Glutamatergic neuron (in vitro differentiated cells): ENCODE measurements around the gene ABCD1. TPM values are rescaled to one million over a fixed set of nuclear protein-coding genes. Genes with fewer than 3 reads are reported as not detected.
"Not testable (repeated sequence)": the region's sequence is repeated elsewhere in the genome, so short reads cannot be mapped to it uniquely, and the experiment has no call there.

ENCODE experiments used
- DNase-seq: peaks from one replicate; pipeline ENCODE4 v3.0.0; 2022
- H3K27ac Mint-ChIP-seq: one replicate; pipeline ENCODE4 v1.8.0; 2020; ENCODE audit warnings: mild to moderate bottlenecking, mixed read lengths, inconsistent platforms; ENCODE audit not compliant: unreplicated experiment
- H3K27me3 Mint-ChIP-seq: one replicate; pipeline ENCODE4 v1.8.0; 2020; ENCODE audit warnings: mild to moderate bottlenecking, moderate library complexity, mixed read lengths, inconsistent platforms; ENCODE audit not compliant: unreplicated experiment
- H3K36me3 Mint-ChIP-seq: one replicate; pipeline ENCODE4 v1.8.0; 2020; ENCODE audit warnings: mild to moderate bottlenecking, mixed read lengths, inconsistent platforms; ENCODE audit not compliant: unreplicated experiment
- H3K4me1 Mint-ChIP-seq: one replicate; pipeline ENCODE4 v1.8.0; 2020; ENCODE audit warnings: mild to moderate bottlenecking, low read depth, mixed read lengths, inconsistent platforms; ENCODE audit not compliant: unreplicated experiment
- H3K4me3 Mint-ChIP-seq: one replicate; pipeline ENCODE4 v1.8.0; 2020; ENCODE audit warnings: mild to moderate bottlenecking, mixed read lengths, inconsistent platforms; ENCODE audit not compliant: unreplicated experiment
- H3K9me3 Mint-ChIP-seq: one replicate; pipeline ENCODE4 v1.8.0; 2020; ENCODE audit warnings: mild to moderate bottlenecking, moderate library complexity, mixed read lengths, inconsistent platforms; ENCODE audit not compliant: unreplicated experiment
- total RNA-seq: library from RNA; stranded (reverse); fragmentation: NEBNext Ultra II Directional; extraction: Animal tissue kit (Norgen Biotek cat#: 25700); gene quantifications from one replicate; pipeline ENCODE4 v1.2.1, GENCODE V29; 2021; ENCODE audit not compliant: unreplicated experiment
- TF ChIP-seq, protein P1 (sequence below): fragments of 200-600 bp; sonication (generic); IDR thresholded peaks from one replicate; pipeline ENCODE4 v1.5.0; 2021; ENCODE audit not compliant: partially characterized antibody, unreplicated experiment

Gene ABCD1
- total RNA-seq, 1 donor from 2014 or later, result 13.5 TPM

DNA sequence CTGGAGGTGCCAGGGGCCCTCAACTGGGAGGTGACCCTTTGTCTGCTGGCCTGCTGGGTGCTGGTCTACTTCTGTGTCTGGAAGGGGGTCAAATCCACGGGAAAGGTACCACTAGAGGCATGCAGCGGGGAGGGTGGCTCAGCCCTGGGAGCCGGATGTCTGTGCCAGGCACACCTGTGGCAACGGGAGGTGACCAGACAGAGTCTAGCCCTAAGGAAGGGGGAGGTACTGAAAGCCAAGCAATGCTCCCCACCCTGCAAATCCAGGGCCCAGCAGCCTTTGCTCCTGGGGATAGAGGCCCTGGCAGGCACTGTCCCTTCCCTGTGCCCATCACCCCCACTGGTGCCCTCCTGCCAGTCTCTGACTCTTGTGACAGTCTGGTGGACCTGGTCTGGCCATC lies 32.7 kb upstream of the ABCD1 start:
- Mint-ChIP-seq H3K4me1 (no peaks in the 10 kb centered on the region), H3K36me3 (no peaks in the 10 kb centered on the region), H3K9me3 (peaks cover 1% of the 10 kb centered on the region), H3K27me3 (no peaks in the 10 kb centered on the region), H3K27ac (no peak overlapping the region), H3K4me3 (no peak overlapping the region)
- no peak for DNase-seq
- TF ChIP-seq, protein P1, sequence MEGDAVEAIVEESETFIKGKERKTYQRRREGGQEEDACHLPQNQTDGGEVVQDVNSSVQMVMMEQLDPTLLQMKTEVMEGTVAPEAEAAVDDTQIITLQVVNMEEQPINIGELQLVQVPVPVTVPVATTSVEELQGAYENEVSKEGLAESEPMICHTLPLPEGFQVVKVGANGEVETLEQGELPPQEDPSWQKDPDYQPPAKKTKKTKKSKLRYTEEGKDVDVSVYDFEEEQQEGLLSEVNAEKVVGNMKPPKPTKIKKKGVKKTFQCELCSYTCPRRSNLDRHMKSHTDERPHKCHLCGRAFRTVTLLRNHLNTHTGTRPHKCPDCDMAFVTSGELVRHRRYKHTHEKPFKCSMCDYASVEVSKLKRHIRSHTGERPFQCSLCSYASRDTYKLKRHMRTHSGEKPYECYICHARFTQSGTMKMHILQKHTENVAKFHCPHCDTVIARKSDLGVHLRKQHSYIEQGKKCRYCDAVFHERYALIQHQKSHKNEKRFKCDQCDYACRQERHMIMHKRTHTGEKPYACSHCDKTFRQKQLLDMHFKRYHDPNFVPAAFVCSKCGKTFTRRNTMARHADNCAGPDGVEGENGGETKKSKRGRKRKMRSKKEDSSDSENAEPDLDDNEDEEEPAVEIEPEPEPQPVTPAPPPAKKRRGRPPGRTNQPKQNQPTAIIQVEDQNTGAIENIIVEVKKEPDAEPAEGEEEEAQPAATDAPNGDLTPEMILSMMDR, result no peak

GRCh38 chrX:153692611-153693156 lies 32.0 kb upstream of the ABCD1 start:
- no peaks in the 10 kb centered on the region for H3K27me3 Mint-ChIP-seq
- no peak overlapping the region for H3K4me3 Mint-ChIP-seq
- no peaks in the 10 kb centered on the region for H3K36me3 Mint-ChIP-seq
- no peaks in the 10 kb centered on the region for H3K4me1 Mint-ChIP-seq
- TF ChIP-seq, protein P1, result no peak
- H3K9me3 Mint-ChIP-seq, result peaks cover 3% of the 10 kb centered on the region
- no peak for DNase-seq
- H3K27ac Mint-ChIP-seq, result no peak overlapping the region

GRCh38 chrX:153693216-153694086 lies 31.2 kb upstream of the ABCD1 start:
- TF ChIP-seq, protein P1, result no peak
- Mint-ChIP-seq H3K4me3 (no peak overlapping the region), H3K27ac (no peak overlapping the region), H3K4me1 (no peaks in the 10 kb centered on the region), H3K36me3 (no peaks in the 10 kb centered on the region), H3K27me3 (peaks cover under 1% of the 10 kb centered on the region), H3K9me3 (peaks cover 3% of the 10 kb centered on the region)
- DNase-seq, result no peak

DNA sequence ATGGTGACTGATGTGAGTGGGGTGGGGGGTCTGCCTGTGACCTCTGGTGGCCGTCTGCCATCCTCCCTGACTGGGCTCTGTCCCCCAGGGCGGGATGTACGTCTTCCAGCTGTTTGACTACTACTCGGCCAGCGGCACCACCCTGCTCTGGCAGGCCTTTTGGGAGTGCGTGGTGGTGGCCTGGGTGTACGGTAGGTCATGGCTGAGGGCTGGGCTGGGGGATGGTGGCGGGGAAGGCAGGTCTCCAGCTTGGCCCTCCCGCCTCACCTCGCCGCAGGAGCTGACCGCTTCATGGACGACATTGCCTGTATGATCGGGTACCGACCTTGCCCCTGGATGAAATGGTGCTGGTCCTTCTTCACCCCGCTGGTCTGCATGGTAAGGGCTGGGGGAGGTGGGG lies 30.4 kb upstream of the ABCD1 start:
- H3K36me3 Mint-ChIP-seq, H3K4me3 Mint-ChIP-seq, H3K27ac Mint-ChIP-seq, DNase-seq, H3K9me3 Mint-ChIP-seq, H3K4me1 Mint-ChIP-seq, H3K27me3 Mint-ChIP-seq: not testable (repeated sequence)

DNA sequence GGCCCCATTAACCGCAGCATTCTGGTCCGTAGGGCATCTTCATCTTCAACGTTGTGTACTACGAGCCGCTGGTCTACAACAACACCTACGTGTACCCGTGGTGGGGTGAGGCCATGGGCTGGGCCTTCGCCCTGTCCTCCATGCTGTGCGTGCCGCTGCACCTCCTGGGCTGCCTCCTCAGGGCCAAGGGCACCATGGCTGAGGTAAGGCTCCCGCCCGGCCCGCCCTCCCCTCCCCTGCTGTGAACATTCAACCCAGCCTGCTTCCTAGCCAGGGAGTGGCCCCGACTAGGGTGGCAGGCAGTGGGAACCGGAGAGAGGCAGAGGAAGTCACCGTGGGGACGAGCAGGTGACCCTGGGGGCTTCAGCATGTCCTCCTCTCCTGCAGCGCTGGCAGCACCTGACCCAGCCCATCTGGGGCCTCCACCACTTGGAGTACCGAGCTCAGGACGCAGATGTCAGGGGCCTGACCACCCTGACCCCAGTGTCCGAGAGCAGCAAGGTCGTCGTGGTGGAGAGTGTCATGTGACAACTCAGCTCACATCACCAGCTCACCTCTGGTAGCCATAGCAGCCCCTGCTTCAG lies 29.9 kb upstream of the ABCD1 start:
- no peaks in the 10 kb centered on the region for H3K36me3 Mint-ChIP-seq
- no peak overlapping the region for H3K4me3 Mint-ChIP-seq
- no peak overlapping the region for H3K27ac Mint-ChIP-seq
- H3K4me1 Mint-ChIP-seq, result no peaks in the 10 kb centered on the region
- peaks cover 3% of the 10 kb centered on the region for H3K9me3 Mint-ChIP-seq
- peaks cover 2% of the 10 kb centered on the region for H3K27me3 Mint-ChIP-seq
- TF ChIP-seq, protein P1, result no peak
- DNase-seq, result no peak
